ENCODE measurements around the gene S100A6. TPM values are rescaled to one million over a fixed set of nuclear protein-coding genes. Genes with fewer than 3 reads are reported as not detected.
A peak's percentile ranks its signal among the peaks of the same experiment; 100 is the strongest.

Gene S100A6
- total and polyA plus RNA-seq, 2 experiments from 2014 or later, result 683 to 2,862 TPM

DNA sequence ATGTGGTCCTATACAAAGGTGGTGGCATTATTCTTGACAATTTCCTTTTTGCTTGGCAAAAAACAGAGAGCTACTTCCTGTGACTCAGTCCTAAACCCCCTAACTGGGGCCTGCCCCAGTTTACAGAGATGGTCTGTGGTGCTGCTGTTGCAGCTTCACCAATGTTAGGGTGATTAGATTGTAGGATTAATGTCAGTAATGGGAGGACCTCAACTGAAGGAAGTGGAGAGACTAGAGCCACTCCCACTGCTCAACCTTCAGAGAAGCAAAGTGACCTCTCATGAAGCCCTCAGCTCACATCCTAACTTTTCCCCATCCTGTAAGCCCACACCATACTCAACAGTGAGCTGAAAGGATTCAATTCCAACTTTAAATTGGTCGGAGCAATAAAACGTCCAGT, 3.6 kb downstream of the S100A6 start:
- H4K20me1 ChIP-seq (ENCODE audit: insufficient read depth), result no peaks in the 10 kb centered on the region
- H3K9ac ChIP-seq, result peak overlapping the region; percentile 99; the same call in 1 of the 2 replicates

GRCh38 chr1:153531638-153532037, 4.2 kb downstream of the S100A6 start:
- H3K27ac ChIP-seq, result peak overlapping the region; percentile 97; the same call in 1 of the 2 replicates
- H3K36me3 ChIP-seq (ENCODE audit: low read depth), result no peaks in the 10 kb centered on the region
- peaks cover 47% of the 10 kb centered on the region for H3F3A ChIP-seq (ENCODE audit: insufficient read depth)
- no peaks in the 10 kb centered on the region for H3K9me3 ChIP-seq (ENCODE audit: low read depth)
- peaks cover 21% of the 10 kb centered on the region for H3K4me1 ChIP-seq (ENCODE audit: insufficient read depth)
- 79 to 80% methylated on average over 3 of the region's 3 CpGs for WGBS, 2 experiments (ENCODE audit: low coverage in 1 of 2, low lambda C conversion rate in 2 of 2, missing lambda C conversion rate in 2 of 2)
- in situ Hi-C loops (cut with MboI), result no loop called here
- H3K9ac ChIP-seq, result no peak overlapping the region
- H3K79me2 ChIP-seq (ENCODE audit: insufficient read depth), result peaks cover 17% of the 10 kb centered on the region
- no peaks in the 10 kb centered on the region for H4K20me1 ChIP-seq (ENCODE audit: insufficient read depth)
- no peak for DNase-seq
- H3K4me2 ChIP-seq (ENCODE audit: unreplicated experiment), result no peak overlapping the region
- H3K27me3 ChIP-seq (replicated peaks; ENCODE audit: insufficient read depth), result no peaks in the 10 kb centered on the region
- no peaks in the 10 kb centered on the region for H3K9me2 ChIP-seq (ENCODE audit: insufficient read depth)
- H3K4me3 ChIP-seq, result no peak overlapping the region
- no peak overlapping the region for H2AFZ ChIP-seq
- TF ChIP-seq EZH2 (IDR thresholded peaks at IDR 0.05; ENCODE audit: insufficient read depth, poor library complexity, severe bottlenecking) (no peak), EZH2phosphoT487 (IDR thresholded peaks at IDR 0.05; ENCODE audit: insufficient read depth, low read depth) (no peak)

More for the DNA sequence above, 3.6 kb downstream of the S100A6 start:
- in situ Hi-C loops (cut with MboI), result no loop called here
- Histone ChIP-seq H3K79me2 (ENCODE audit: insufficient read depth) (peaks cover 17% of the 10 kb centered on the region), H3F3A (ENCODE audit: insufficient read depth) (peaks cover 47% of the 10 kb centered on the region), H3K9me2 (ENCODE audit: insufficient read depth) (no peaks in the 10 kb centered on the region), H3K4me3 (no peak overlapping the region), H3K36me3 (ENCODE audit: low read depth) (no peaks in the 10 kb centered on the region), H2AFZ (0 out of 2 replicates have a peak overlapping the region, but pooled peaks have one; percentile 36), H3K4me1 (ENCODE audit: insufficient read depth) (peaks cover 21% of the 10 kb centered on the region), H3K27me3 (replicated peaks; ENCODE audit: insufficient read depth) (no peaks in the 10 kb centered on the region), H3K27ac (peak overlapping the region; percentile 97), H3K9me3 (ENCODE audit: low read depth) (no peaks in the 10 kb centered on the region), H3K4me2 (ENCODE audit: unreplicated experiment) (peak overlapping the region; percentile 94)
- DNase-seq, result no peak
- 31 to 47% methylated on average over 2 of the region's 2 CpGs for WGBS, 2 experiments (ENCODE audit: low coverage in 1 of 2, low lambda C conversion rate in 2 of 2, missing lambda C conversion rate in 2 of 2)
- TF ChIP-seq EZH2 (IDR thresholded peaks at IDR 0.05; ENCODE audit: insufficient read depth, poor library complexity, severe bottlenecking) (no peak), EZH2phosphoT487 (IDR thresholded peaks at IDR 0.05; ENCODE audit: insufficient read depth, low read depth) (no peak)

GRCh38 chr1:153527683-153528040, 8.1 kb downstream of the S100A6 start:
- 72 to 75% methylated on average over 5 of the region's 5 CpGs for WGBS, 2 experiments (ENCODE audit: low coverage in 1 of 2, low lambda C conversion rate in 2 of 2, missing lambda C conversion rate in 2 of 2)
- H3K9ac ChIP-seq, result no peak overlapping the region
- no peaks in the 10 kb centered on the region for H3K79me2 ChIP-seq (ENCODE audit: insufficient read depth)
- DNase-seq, result no peak
- H3K4me1 ChIP-seq (ENCODE audit: insufficient read depth), result peaks cover 17% of the 10 kb centered on the region
- no peak overlapping the region for H3K4me3 ChIP-seq
- no peak overlapping the region for H3K4me2 ChIP-seq (ENCODE audit: unreplicated experiment)
- peaks cover 46% of the 10 kb centered on the region for H3F3A ChIP-seq (ENCODE audit: insufficient read depth)
- TF ChIP-seq EZH2phosphoT487 (IDR thresholded peaks at IDR 0.05; ENCODE audit: insufficient read depth, low read depth) (no peak), EZH2 (IDR thresholded peaks at IDR 0.05; ENCODE audit: insufficient read depth, poor library complexity, severe bottlenecking) (no peak)
- H2AFZ ChIP-seq, result no peak overlapping the region
- in situ Hi-C loops (cut with MboI), result no loop called here
- no peaks in the 10 kb centered on the region for H3K36me3 ChIP-seq (ENCODE audit: low read depth)
- H3K9me3 ChIP-seq (ENCODE audit: low read depth), result no peaks in the 10 kb centered on the region
- no peaks in the 10 kb centered on the region for H3K27me3 ChIP-seq (replicated peaks; ENCODE audit: insufficient read depth)
- no peak overlapping the region for H3K27ac ChIP-seq
- H3K9me2 ChIP-seq (ENCODE audit: insufficient read depth), result no peaks in the 10 kb centered on the region
- H4K20me1 ChIP-seq (ENCODE audit: insufficient read depth), result no peaks in the 10 kb centered on the region

DNA sequence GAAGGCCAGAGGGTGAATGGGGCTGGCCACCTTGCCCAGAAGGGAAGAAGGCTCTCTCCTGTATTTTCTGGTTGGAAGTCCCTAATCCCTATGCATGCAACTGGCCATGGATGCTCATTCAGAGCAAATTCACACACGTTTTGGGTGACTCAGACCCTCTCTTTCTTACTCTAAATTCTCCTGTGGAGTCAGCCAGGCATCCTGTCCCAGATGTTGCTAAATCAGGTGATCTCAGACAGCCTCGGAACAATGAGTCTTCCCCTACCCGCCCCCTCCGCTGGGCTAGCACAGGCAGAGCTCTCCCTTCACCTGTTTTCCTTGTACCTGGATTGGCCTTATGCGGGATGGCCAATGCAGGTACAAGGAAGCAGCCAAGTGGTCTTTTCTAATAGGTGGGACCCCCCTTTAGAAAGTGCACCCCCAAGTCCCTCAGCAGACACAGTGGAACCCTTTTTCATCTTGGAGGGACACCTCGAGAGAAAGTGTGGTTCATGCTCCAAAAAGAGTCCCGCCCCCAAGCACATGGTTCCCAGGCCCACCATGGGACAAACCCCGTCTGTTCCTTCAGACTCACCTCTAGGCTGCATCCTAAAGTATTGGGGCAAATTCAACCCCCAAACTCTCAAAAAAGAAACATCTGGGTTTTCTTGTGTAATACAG, 8.6 kb downstream of the S100A6 start:
- H3K4me3 ChIP-seq, result no peak overlapping the region
- no peaks in the 10 kb centered on the region for H3K36me3 ChIP-seq (ENCODE audit: low read depth)
- H3K4me2 ChIP-seq (ENCODE audit: unreplicated experiment), result no peak overlapping the region
- peaks cover 12% of the 10 kb centered on the region for H3K4me1 ChIP-seq (ENCODE audit: insufficient read depth)
- no peaks in the 10 kb centered on the region for H3K79me2 ChIP-seq (ENCODE audit: insufficient read depth)
- no peaks in the 10 kb centered on the region for H3K27me3 ChIP-seq (replicated peaks; ENCODE audit: insufficient read depth)
- H3K9me2 ChIP-seq (ENCODE audit: insufficient read depth), result no peaks in the 10 kb centered on the region
- DNase-seq, result peak; percentile 56
- no peak for TF ChIP-seq EZH2phosphoT487 (IDR thresholded peaks at IDR 0.05; ENCODE audit: insufficient read depth, low read depth)
- TF ChIP-seq EZH2 (IDR thresholded peaks at IDR 0.05; ENCODE audit: insufficient read depth, poor library complexity, severe bottlenecking), result no peak
- in situ Hi-C loops (cut with MboI), result no loop called here
- no peak overlapping the region for H2AFZ ChIP-seq
- peaks cover 41% of the 10 kb centered on the region for H3F3A ChIP-seq (ENCODE audit: insufficient read depth)
- H3K9me3 ChIP-seq (ENCODE audit: low read depth), result no peaks in the 10 kb centered on the region
- no peak overlapping the region for H3K27ac ChIP-seq
- 72 to 75% methylated on average over 8 of the region's 8 CpGs for WGBS, 2 experiments (ENCODE audit: low coverage in 1 of 2, low lambda C conversion rate in 2 of 2, missing lambda C conversion rate in 2 of 2)
- no peak overlapping the region for H3K9ac ChIP-seq
- no peaks in the 10 kb centered on the region for H4K20me1 ChIP-seq (ENCODE audit: insufficient read depth)
